ENCODE data around the gene IRX3. TPM values are rescaled to one million over a fixed set of nuclear protein-coding genes. Genes with fewer than 3 reads are reported as not detected.

The IRX3 gene
- polyA plus RNA-seq (2012; ENCODE audit: insufficient read depth, insufficient read length, low read depth) = 0.82 TPM

DNA sequence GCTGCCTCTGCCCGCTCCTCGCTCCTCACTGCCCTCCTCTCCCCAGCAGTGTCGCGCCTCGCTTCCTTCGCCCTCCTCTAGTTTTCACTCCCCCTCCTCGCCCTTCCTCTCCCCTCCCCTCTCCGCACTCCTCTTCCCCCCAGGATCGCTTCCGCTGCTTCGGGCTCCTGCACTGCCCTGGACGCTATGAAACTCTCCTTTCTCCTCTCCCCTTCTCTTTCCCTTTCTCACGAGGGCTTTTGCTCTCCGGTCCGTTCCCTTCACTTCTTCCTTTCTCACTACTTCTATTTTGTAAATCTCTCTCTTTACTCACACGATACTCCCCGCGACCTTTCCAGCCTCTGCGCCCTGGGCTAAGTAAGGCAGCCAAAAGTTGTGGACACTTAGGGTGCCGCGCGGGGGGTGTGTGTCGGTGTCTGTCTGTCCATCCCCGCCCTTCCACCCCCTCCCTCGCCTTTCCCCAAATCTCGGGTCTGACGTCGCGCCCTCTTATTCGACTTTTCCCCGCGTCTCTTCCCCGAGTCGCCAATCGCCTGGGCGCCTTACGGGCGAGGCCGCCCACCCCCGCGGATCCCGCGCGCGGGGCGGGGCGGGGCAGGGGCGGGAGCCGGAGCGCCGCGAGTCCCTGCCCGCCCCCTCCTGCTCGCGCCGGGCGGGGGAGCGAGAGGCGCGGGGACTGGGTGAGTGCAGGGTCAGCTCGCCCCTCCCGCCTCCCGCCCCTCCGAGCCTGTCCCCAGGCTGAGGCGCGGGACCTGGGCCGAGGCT, at the start of gene IRX3:
TSS of gene IRX3 (minus strand) at position 422 of the 765 bp plus-strand sequence. CDS start 737 bp downstream, outside the sequence.
- Histone ChIP-seq H3K27me3 (peaks cover 75% of the 10 kb centered on the region), H3K4me3 (ENCODE audit: low read depth, low read length) (peak within 1 kb of the TSS; percentile 72), H3K9me3 (no peaks in the 10 kb centered on the region), H3K36me3 (no peaks in the 10 kb centered on the region), H3K4me1 (no peaks in the 10 kb centered on the region)
- TF ChIP-seq, protein P1, sequence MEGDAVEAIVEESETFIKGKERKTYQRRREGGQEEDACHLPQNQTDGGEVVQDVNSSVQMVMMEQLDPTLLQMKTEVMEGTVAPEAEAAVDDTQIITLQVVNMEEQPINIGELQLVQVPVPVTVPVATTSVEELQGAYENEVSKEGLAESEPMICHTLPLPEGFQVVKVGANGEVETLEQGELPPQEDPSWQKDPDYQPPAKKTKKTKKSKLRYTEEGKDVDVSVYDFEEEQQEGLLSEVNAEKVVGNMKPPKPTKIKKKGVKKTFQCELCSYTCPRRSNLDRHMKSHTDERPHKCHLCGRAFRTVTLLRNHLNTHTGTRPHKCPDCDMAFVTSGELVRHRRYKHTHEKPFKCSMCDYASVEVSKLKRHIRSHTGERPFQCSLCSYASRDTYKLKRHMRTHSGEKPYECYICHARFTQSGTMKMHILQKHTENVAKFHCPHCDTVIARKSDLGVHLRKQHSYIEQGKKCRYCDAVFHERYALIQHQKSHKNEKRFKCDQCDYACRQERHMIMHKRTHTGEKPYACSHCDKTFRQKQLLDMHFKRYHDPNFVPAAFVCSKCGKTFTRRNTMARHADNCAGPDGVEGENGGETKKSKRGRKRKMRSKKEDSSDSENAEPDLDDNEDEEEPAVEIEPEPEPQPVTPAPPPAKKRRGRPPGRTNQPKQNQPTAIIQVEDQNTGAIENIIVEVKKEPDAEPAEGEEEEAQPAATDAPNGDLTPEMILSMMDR (IDR thresholded peaks at IDR 0.05; ENCODE audit: low read depth, low read length) = no peak
- DNase-seq = peak; percentile 69

DNA sequence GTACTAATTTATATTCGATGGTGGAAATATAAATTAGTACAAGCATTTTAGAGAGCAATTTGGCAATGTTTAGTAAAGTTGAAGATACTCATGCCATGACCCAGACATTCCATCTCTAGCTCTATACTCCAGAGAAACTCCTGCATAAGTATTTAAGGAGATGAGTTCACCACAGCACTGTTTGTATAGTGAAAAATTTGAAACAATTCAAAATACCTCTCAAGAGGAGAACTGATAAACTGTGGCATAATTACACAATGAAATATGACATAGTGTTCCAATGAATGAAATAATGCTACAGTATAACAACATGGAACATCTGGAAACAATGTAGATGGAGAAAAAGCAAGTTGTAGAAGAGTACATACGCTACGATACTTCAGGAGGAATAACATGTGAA, 48.6 kb upstream of the IRX3 start:
- Histone ChIP-seq H3K4me1 (no peaks in the 10 kb centered on the region), H3K27me3 (peaks cover 9% of the 10 kb centered on the region), H3K36me3 (no peaks in the 10 kb centered on the region), H3K9me3 (no peaks in the 10 kb centered on the region), H3K4me3 (ENCODE audit: low read depth, low read length) (no peak overlapping the region)
- TF ChIP-seq, protein P1 (IDR thresholded peaks at IDR 0.05; ENCODE audit: low read depth, low read length) = no peak
- DNase-seq = no peak

DNA sequence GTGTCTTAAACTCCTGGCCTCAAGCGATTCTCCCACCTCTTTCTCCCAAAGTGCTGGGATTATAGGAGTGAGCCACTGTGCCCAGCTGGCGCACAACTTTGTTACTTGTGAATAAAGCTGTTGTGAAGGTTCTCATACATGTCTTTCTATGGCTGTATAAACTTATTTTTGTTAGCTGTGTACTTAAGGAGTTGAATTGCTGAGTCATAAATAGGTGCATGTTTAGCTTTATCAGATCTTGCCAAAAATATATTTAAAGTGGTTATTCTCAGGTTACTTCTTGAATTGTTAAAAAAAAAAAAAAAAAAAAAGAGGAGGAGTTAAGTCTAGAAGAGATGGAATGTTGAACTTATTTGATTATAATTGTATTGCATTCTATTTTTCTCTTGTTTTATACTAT, 47.6 kb upstream of the IRX3 start:
- Histone ChIP-seq H3K36me3 (no peaks in the 10 kb centered on the region), H3K4me1 (no peaks in the 10 kb centered on the region), H3K4me3 (ENCODE audit: low read depth, low read length) (no peak overlapping the region), H3K27me3 (peaks cover 9% of the 10 kb centered on the region), H3K9me3 (no peaks in the 10 kb centered on the region)
- TF ChIP-seq, protein P1 (IDR thresholded peaks at IDR 0.05; ENCODE audit: low read depth, low read length) = no peak
- no peak for DNase-seq

DNA sequence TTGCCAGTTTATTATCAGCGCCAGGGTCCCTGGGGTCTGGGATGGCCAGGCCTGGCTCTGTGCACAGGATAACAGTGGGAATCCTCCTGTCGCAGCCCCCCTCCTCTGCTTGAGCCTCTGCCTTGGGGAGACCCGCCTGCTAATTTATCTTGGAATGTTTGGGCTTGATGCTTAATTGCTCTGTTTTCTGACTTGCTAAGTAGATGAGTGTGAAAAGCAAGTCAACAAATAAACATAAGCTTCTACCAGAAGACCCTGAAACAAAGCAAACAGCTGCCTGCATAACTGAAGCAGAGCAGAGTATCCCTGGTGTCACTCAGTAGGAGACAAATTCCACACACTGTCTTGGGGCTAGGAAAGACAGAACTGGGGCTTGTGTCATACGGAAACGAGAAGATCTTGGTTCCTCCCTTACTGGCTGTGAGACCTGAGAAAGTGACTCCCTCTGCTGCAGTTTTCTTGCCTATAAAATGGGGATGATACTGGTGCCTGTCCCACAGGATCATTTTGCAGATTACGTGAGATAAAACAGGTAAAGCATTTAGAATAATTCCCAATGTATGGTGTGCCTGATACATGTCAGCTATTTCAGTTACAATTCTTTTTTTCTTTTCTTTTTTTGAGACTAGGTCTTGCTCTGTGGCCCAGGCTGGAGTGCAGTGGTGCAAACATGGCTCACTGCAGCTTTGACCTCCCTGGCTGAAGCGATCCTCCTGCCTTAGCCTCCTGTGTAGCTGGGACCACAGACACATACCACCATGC, 44.8 kb upstream of the IRX3 start:
- TF ChIP-seq, protein P1 (IDR thresholded peaks at IDR 0.05; ENCODE audit: low read depth, low read length) = no peak
- Histone ChIP-seq H3K9me3 (no peaks in the 10 kb centered on the region), H3K4me3 (ENCODE audit: low read depth, low read length) (no peak overlapping the region), H3K27me3 (peaks cover 6% of the 10 kb centered on the region), H3K36me3 (no peaks in the 10 kb centered on the region), H3K4me1 (no peaks in the 10 kb centered on the region)
- no peak for DNase-seq

DNA sequence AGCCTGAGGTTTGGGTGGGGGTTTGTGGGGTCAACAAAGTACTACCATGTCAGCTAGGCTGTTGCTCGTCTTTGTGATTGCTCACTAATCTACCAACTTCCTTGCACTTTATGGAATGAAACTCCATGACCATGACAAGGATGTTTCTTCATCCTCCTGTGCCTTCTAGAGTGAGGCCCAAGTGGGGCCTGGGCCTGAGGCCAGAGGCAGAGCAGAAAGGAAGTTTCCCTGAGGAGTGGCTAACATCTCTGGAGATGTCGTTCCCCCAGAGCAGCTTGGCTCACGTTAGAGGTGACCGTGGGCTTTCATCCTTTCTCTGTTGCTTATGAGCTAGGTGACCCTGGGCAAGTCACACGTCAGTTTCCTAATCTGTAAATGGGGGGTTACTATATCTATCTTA, 41.0 kb upstream of the IRX3 start:
- no peak overlapping the region for H3K4me3 ChIP-seq (ENCODE audit: low read depth, low read length)
- TF ChIP-seq, protein P1 (IDR thresholded peaks at IDR 0.05; ENCODE audit: low read depth, low read length) = no peak
- no peaks in the 10 kb centered on the region for H3K36me3 ChIP-seq
- no peaks in the 10 kb centered on the region for H3K27me3 ChIP-seq
- no peaks in the 10 kb centered on the region for H3K4me1 ChIP-seq
- no peak for DNase-seq
- H3K9me3 ChIP-seq = no peaks in the 10 kb centered on the region

DNA sequence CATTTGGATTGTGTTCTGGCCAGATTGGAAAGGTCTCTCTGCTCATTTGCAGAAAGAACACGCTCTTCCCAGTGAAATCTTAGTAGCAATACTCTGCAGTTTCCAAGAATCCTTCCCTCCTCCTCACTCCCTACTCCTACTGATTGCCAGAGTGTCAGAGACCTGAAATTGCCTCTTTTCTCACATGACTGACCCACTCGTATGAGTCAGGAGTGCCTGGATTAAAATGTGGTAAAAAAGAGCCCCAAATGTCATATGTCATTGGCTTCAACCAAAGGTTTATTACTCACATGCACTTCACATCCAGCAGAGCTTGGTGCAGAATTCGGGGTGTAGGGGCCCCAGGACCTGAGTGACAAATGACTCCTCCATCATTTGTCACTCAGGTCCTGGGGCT, 39.7 kb upstream of the IRX3 start:
- Histone ChIP-seq H3K4me1 (no peaks in the 10 kb centered on the region), H3K27me3 (no peaks in the 10 kb centered on the region), H3K36me3 (no peaks in the 10 kb centered on the region), H3K9me3 (no peaks in the 10 kb centered on the region), H3K4me3 (ENCODE audit: low read depth, low read length) (no peak overlapping the region)
- TF ChIP-seq, protein P1 (IDR thresholded peaks at IDR 0.05; ENCODE audit: low read depth, low read length) = no peak
- DNase-seq = no peak
